Measurements from ENCODE around the gene ITGA4. TPM values are rescaled to one million over a fixed set of nuclear protein-coding genes. Genes with fewer than 3 reads are reported as not detected.

Gene ITGA4
- polyA plus RNA-seq (2011; rRNA removed) (10.6 and 16.7 TPM in 2 replicates), polyA minus RNA-seq (2011; rRNA and poly(A)+ RNA removed) (9.0 and 25.2 TPM in 2 replicates)

DNA sequence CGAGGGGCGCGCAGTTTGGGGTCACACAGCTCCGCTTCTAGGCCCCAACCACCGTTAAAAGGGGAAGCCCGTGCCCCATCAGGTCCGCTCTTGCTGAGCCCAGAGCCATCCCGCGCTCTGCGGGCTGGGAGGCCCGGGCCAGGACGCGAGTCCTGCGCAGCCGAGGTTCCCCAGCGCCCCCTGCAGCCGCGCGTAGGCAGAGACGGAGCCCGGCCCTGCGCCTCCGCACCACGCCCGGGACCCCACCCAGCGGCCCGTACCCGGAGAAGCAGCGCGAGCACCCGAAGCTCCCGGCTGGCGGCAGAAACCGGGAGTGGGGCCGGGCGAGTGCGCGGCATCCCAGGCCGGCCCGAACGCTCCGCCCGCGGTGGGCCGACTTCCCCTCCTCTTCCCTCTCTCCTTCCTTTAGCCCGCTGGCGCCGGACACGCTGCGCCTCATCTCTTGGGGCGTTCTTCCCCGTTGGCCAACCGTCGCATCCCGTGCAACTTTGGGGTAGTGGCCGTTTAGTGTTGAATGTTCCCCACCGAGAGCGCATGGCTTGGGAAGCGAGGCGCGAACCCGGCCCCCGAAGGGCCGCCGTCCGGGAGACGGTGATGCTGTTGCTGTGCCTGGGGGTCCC lies at the start of gene ITGA4:
Gene ITGA4 (plus strand): TSS at position 266 of the 620 bp plus-strand sequence. CDS start 269 bp downstream, at position 535.
- H3K27me3 ChIP-seq (ENCODE audit: control insufficient read depth, insufficient read depth, low read length), result no peaks in the 10 kb centered on the region
- no peaks in the 10 kb centered on the region for H3K9me3 ChIP-seq (ENCODE audit: control insufficient read depth, insufficient read depth, low read length)
- peak within 1 kb of the TSS; percentile 31 for H3K27ac ChIP-seq (ENCODE audit: low read depth, low read length)
- CTCF ChIA-PET, result interaction anchor here (0.6 to 3.7 kb wide), 31 partner anchors 10 to 1333 kb away, joined by 3 to 50 read pairs (median 4); no protein-coding TSS in a partner anchor
- DNase-seq (ENCODE audit: low read depth, low spot score), result peak; percentile 34
- TF ChIP-seq, protein P1, sequence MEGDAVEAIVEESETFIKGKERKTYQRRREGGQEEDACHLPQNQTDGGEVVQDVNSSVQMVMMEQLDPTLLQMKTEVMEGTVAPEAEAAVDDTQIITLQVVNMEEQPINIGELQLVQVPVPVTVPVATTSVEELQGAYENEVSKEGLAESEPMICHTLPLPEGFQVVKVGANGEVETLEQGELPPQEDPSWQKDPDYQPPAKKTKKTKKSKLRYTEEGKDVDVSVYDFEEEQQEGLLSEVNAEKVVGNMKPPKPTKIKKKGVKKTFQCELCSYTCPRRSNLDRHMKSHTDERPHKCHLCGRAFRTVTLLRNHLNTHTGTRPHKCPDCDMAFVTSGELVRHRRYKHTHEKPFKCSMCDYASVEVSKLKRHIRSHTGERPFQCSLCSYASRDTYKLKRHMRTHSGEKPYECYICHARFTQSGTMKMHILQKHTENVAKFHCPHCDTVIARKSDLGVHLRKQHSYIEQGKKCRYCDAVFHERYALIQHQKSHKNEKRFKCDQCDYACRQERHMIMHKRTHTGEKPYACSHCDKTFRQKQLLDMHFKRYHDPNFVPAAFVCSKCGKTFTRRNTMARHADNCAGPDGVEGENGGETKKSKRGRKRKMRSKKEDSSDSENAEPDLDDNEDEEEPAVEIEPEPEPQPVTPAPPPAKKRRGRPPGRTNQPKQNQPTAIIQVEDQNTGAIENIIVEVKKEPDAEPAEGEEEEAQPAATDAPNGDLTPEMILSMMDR (IDR thresholded peaks at IDR 0.05; ENCODE audit: low read depth, low read length), result peak; percentile 74
- H3K4me3 ChIP-seq (ENCODE audit: low read depth, low read length), result peak within 1 kb of the TSS; percentile 74
- POLR2A ChIA-PET, result interaction anchor here (1.2 kb wide), 1 partner anchor 11 kb away, joined by 4 read pairs; no protein-coding TSS in a partner anchor

DNA sequence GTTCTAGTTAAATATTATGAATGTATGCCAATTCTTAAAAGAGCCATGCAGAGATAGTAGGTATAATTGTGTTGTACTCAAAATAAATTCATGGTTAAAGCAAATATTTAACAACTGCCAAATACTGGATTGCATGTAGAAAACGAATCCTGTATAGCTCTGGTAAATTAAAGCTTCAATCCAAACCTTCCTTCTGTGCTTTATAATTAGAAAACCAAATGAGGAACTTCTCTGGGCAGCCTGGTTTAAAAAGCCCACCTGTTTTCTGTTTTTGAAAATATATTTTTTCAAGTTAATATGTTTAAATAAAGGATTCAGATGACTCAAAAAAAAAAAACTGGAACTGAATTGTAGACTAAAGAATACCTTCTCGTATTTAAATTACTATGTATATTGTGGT lies 48.3 kb upstream of the ITGA4 start:
- POLR2A ChIA-PET, result no interaction called here
- H3K27me3 ChIP-seq (ENCODE audit: control insufficient read depth, insufficient read depth, low read length), result no peaks in the 10 kb centered on the region
- DNase-seq (ENCODE audit: low read depth, low spot score), result no peak
- H3K27ac ChIP-seq (ENCODE audit: low read depth, low read length), result no peak overlapping the region
- CTCF ChIA-PET, result no interaction called here
- TF ChIP-seq, protein P1 (IDR thresholded peaks at IDR 0.05; ENCODE audit: low read depth, low read length), result no peak
- no peak overlapping the region for H3K4me3 ChIP-seq (ENCODE audit: low read depth, low read length)
- no peaks in the 10 kb centered on the region for H3K9me3 ChIP-seq (ENCODE audit: control insufficient read depth, insufficient read depth, low read length)

DNA sequence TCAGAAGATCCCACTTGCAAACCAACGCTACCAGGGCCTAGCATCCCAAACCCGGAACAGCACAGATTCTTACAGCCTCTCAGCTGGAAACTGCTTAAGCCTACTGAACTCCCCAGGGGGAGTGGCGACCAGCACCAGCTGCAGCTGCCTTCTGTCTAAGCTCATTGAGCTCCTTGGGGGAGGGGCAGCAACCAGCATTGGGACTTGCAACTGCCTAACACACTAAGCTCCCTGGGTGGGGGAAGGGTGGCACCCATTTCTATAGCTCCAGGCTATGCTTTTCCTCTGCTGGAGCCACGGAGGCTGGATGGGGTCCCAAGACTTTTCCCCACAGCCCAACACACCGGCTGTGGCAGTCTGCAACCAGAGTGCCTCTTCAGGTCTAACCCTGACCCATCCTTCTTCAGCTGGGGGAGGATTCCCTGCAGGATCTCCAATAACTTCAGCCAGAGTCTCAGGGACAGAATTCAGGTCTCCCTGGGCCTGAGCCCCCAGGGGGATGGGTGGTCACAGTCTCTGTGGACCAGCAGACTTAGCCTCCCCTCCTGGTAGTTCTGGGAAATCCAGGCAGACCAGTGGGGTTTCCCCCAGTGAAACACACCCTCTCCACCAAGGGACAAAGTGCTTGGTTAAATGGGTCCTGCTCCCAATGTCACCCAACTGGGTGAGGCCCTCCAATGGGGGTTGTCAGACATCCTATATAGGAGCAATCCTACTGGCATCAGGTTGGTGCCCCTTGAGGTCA lies 45.9 kb upstream of the ITGA4 start:
- H3K27ac ChIP-seq (ENCODE audit: low read depth, low read length), result no peak overlapping the region
- TF ChIP-seq, protein P1 (IDR thresholded peaks at IDR 0.05; ENCODE audit: low read depth, low read length), result no peak
- ChIA-PET POLR2A (no interaction called here), CTCF (interaction anchor here (0.6 kb wide), 1 partner anchor 1245 kb away, joined by 3 read pairs; no protein-coding TSS in a partner anchor)
- H3K4me3 ChIP-seq (ENCODE audit: low read depth, low read length), result no peak overlapping the region
- no peaks in the 10 kb centered on the region for H3K27me3 ChIP-seq (ENCODE audit: control insufficient read depth, insufficient read depth, low read length)
- H3K9me3 ChIP-seq (ENCODE audit: control insufficient read depth, insufficient read depth, low read length), result no peaks in the 10 kb centered on the region
- DNase-seq (ENCODE audit: low read depth, low spot score), result no peak

DNA sequence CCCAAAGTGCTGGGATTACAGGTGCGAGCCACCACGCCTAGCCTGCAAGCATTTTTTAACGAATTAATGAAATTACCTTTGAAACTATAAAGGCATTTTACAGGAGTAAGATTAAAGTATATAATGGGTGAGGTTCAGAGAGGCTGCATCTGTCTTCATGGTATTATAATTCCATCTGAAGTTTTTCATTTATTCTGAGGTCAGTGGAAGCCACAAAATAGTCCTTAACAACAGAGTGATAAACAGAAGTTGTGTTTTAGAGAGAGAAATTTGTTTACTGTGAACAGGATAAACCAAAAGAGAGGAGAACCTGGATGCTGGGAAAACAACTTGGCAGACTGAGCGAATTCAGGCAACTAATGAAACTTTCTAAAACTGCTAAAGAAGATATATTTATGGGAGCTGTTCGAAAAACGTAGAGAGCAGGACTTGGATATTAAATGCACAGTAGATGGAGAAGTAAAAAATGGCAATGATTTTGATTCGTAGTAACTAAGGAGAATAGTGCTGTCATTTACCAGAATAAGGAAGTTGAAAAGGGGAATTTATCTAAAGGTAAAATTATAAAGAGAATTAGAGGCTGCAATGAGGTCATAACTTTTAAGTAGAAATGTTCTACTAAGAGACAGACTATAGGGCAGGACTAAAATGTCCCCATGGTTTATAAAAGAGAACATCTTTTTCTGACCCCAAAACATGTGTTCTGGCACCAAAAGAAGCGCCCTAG lies 37.9 kb upstream of the ITGA4 start:
- H3K27ac ChIP-seq (ENCODE audit: low read depth, low read length), result no peak overlapping the region
- TF ChIP-seq, protein P1 (IDR thresholded peaks at IDR 0.05; ENCODE audit: low read depth, low read length), result no peak
- no peaks in the 10 kb centered on the region for H3K27me3 ChIP-seq (ENCODE audit: control insufficient read depth, insufficient read depth, low read length)
- ChIA-PET POLR2A (no interaction called here), CTCF (no interaction called here)
- no peak overlapping the region for H3K4me3 ChIP-seq (ENCODE audit: low read depth, low read length)
- no peak for DNase-seq (ENCODE audit: low read depth, low spot score)
- H3K9me3 ChIP-seq (ENCODE audit: control insufficient read depth, insufficient read depth, low read length), result no peaks in the 10 kb centered on the region

Measured in AG04450 (cell line).